Tongue (tissue), 2 donors: ENCODE data around the gene PTPRD. TPM values are rescaled to one million over a fixed set of nuclear protein-coding genes. Genes with fewer than 3 reads are reported as not detected.

Source experiments
- DNase-seq: peaks from one replicate; pipeline ENCODE4 v3.0.0-alpha.2; 2015
- total RNA-seq: library from RNA; depleted of rRNA; stranded (reverse); fragments of >200 nt; gene quantifications from one replicate; pipeline ENCODE4 v1.2.3, GENCODE V29; 2014

Gene PTPRD
- total RNA-seq, 1 donor from 2014 or later: 105 TPM

DNA sequence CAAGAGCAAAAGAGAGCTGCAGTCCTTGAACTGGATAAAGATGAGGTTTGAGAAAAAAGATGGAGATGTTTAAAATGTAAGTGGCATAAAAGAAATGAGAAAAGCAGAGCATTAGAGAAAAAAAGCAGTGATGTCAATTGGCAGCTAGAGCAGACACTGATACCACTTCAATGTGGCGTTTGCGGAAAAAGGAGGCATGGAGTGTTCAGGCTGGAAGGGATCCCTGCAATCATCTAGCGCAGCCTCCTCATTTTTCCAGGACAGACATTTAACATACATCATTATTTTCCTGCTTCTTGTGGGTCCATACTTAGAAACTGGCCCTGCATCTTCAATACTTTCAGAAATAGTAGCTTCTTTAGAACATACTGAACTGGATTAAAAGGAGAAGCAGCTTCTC, 563.8 kb downstream of the PTPRD start:
- no peak for DNase-seq

DNA sequence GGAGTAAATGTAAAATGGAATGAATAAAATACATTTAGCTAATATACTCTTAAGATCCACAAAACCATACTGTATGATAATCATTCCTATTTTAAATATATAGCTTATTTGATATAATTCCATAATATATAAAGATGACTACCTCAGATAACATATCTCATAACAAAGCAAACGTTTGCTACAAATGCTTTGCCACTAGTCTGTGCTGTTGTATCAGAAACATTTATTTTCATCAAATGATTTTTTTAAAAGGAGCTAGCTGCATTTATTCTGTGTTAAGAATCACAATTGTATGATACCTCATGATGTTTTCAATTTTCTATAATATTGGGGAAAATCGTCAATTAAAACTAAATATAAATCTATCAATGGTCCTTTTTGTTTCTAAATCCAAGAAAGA, 567.2 kb downstream of the PTPRD start:
- peak; percentile 47 for DNase-seq

GRCh38 chr9:10041726-10042229, 571.0 kb downstream of the PTPRD start:
- peak; percentile 13 for DNase-seq

DNA sequence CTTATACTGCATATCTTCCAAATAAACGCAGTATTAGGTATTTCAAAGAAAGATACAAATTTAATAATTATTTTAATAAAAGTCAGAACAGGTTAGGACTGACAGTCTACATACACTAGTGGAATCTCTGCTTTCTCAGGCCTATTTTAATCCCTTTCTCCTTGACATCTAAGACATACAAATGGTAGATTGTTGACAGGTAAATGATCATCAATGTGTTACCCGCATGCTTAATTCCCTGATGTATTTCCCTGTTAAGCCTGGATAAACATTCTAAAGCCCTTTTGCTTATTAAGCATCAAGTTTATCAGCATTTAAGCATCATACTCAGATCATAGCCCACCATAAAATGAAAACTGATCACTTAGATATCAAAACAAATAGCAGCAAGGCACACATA, 576.7 kb downstream of the PTPRD start:
- no peak for DNase-seq

DNA sequence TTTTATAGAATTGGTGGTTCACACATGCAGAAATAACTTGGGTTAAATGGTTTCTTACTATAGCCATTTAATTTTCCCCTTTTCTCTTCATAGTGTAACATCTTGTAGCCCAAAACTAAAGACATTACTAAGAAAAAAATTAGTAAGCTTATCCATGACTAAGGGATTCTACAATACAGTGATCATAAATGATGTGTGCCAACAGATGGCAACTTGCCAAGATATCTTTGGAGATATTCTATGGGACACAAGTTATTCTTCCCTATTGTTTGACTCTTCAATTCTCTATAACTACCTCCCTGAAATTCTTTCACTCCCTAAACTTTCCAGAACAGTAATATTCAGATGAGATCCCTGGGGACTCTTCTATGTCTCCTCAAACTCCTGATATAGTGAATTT, 580.6 kb downstream of the PTPRD start:
- no peak for DNase-seq

DNA sequence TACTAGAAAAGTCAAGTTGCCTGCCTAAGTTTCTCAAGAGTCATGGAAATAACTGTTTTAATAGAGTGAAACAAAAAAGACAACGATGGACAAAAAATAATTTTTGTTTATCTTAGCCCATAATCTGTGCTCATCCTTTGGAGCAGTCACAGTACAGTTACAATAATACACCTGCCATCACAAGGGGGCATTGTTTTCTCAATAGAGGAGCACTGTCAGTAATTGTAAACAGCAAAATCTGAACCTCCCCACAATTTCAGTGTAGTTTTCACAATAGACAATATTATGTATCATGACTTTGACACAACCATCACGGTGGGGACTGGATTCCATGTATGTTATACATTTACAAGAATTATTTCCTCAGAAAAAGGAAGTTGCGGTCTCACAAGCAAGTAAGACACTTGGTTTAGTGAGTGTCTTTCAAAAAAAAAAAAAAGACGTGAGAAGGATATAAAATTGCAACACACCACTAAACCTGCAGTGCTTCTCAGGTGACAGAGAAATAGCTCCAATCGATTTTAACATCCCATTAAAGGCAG, 586.3 kb downstream of the PTPRD start:
- DNase-seq: no peak

- no peak for DNase-seq
Observed at GRCh38 chr9:10015755-10016154, 597.0 kb downstream of the PTPRD start.

DNA sequence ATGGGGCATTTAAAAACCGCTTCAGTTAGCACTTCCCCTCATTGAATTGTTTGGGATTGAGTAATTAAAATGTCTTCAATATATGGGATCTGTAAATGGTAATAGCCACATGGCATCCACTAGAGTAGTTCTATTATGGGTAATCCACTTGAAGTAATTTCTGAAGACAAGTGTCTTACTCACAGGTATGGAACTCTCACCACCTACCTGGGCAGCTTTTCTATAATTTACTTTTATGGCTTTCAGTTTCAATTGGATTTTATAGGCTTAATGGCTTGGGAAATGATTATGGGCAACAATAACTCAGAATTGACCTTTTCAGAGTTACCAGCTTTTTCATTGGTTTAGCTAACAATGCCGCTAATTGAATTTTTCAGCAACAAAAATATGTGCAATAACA, 597.9 kb downstream of the PTPRD start:
- DNase-seq: no peak

GRCh38 chr9:10009401-10009800, 603.4 kb downstream of the PTPRD start:
- no peak for DNase-seq

GRCh38 chr9:10008101-10008799, 604.6 kb downstream of the PTPRD start:
- peak; percentile 14 for DNase-seq

GRCh38 chr9:10007356-10007755, 605.4 kb downstream of the PTPRD start:
- DNase-seq: no peak

DNA sequence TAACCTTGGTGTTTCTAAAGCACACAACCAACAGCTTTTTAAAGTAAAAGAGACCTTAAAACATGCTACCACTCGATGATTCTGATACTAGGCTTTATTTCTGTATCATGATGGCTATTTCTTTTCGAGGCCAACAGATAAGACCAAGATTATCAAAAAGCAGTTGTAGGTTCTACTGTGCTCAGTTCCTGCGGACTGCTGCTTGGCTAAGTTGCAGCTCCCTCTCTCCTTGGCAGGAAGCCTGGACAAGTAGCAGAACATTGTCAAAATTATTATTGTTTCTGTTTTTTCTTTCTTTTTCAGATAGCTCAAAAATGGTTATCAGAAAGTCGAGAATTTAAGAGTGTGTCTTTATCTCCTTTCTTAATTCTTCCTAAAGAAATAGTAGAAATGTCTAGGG, 607.6 kb downstream of the PTPRD start:
- no peak for DNase-seq

DNA sequence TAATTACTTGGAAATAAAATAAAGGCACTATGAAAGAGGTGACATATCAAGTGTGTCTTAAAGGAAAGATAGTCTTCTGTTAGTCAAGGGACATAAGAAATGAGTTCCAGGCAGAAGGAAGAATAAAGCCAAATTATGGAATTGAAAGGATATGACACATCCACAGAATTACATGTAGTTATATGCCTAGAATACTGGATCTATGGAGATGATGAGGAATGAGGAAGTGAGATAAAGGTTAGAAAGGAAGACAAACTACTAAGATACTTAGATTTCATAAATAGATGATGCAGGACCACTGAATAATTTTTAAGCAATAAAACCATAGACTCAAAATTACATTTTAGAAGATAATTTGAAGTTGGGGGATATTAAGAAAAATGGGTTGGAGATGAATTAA, 609.8 kb downstream of the PTPRD start:
- no peak for DNase-seq

DNA sequence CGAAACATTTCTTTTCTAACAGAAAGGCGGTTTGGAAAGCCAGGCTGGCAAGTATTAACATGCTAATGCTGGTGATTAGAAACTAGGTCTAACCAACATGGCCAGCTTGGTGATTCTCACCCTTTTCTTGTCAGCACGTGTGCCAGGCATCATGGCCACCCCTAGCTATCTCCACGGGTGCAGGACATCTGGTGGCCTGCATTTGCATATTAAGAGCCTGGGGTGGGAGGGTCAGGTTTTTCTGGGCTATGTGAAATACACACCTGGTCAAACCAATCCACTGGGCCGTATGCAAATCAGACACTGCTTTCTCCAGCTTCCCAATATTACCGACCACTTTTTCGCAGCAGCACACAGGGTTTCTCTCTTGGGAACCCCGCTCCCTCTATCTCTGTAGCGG, 612.1 kb downstream of the PTPRD start:
- DNase-seq: no peak

GRCh38 chr9:9998491-9999287, 614.1 kb downstream of the PTPRD start:
- no peak for DNase-seq

GRCh38 chr9:9997585-9997984, 615.2 kb downstream of the PTPRD start:
- no peak for DNase-seq

GRCh38 chr9:9996259-9996658, 616.5 kb downstream of the PTPRD start:
- no peak for DNase-seq

DNA sequence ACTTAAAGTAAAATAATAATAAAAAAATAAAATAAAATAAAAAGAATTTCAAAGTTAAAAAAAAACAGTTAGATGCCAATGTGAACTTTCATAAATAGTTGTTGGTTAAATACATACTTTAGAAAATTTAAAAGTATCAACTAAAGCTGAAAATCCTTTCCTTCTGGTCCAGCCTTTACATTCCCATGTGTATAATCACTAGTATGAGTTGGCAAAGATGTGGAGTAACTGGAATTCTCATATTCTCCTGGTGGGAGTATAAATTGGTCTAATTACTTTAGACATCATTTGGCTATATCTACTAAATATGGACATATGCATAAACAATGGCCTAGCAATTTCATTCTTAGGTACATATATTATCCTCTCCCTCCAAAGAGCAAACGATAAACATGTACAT, 619.9 kb downstream of the PTPRD start:
- no peak for DNase-seq

DNA sequence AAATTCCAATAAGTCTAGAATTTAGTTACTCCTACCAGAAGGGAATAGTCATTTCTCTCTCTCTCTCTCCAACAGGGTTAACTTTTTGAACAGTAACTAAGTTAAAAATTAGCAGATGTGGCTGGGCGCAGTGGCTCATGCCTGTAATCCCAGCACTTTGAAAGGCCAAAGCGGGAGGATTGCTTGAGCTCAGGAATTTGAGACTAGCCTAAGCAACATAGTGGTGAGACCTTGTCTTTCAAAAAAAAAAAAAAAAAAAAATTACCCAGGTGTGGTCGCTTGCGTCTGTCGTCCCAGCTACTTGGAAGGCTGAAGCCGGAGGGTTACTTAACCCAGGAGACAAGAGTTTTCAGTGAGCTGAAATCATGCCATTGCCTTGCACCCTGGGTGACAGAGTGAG, 639.7 kb downstream of the PTPRD start:
- DNase-seq: no peak

GRCh38 chr9:9970514-9970913, 642.3 kb downstream of the PTPRD start:
- DNase-seq: no peak

- DNase-seq: no peak
Observed at GRCh38 chr9:9963841-9964240, 649.0 kb downstream of the PTPRD start.

DNA sequence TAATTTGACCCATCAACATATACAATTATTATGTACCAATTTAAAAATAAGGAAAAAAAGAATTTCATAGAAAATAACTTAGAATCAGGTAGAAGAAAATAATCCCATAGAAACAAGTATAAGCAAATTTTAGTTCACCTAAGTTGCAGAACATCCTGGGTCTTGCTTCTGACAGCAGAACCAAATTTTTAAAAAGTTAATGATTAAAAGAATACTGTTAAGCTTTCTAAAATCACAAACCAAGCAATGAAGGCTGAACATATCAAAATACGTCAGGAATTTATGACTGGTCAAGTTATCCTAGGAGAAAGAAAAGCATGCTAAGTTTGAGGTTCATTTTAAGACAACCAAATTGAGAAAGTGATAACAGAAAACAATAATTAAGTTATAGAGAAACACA, 650.9 kb downstream of the PTPRD start:
- DNase-seq: no peak

- DNase-seq: no peak
Observed at GRCh38 chr9:9961487-9961886, 651.3 kb downstream of the PTPRD start.
